ENCODE results near the gene FBXO4.
"Not testable (repeated sequence)": the region's sequence is repeated elsewhere in the genome, so short reads cannot be mapped to it uniquely, and the experiment has no call there.

FBXO4 gene

GRCh38 chr5:41925555-41925951 is 472 bp downstream of the FBXO4 start:
- peak in 1 of 2 donors; percentile 26 for DNase-seq

- no peak for DNase-seq
These were observed 2.5 kb downstream of the FBXO4 start for GRCh38 chr5:41927604-41928003.

- no peak for DNase-seq
These were observed 4.0 kb downstream of the FBXO4 start for GRCh38 chr5:41929035-41929434.

- DNase-seq: no peak
These were observed 7.7 kb downstream of the FBXO4 start for GRCh38 chr5:41932770-41933169.

GRCh38 chr5:41935544-41935943 is 10.5 kb downstream of the FBXO4 start:
- no peak for DNase-seq

GRCh38 chr5:41940641-41941040 is 15.6 kb downstream of the FBXO4 start:
- DNase-seq: no peak

GRCh38 chr5:41945332-41945955 is 20.4 kb downstream of the FBXO4 start:
- DNase-seq: not testable (repeated sequence)

- no peak for DNase-seq
These were observed 26.1 kb downstream of the FBXO4 start for GRCh38 chr5:41951224-41951623.

- DNase-seq: no peak
These were observed 29.2 kb downstream of the FBXO4 start for GRCh38 chr5:41954286-41954685.

GRCh38 chr5:41955432-41956024 is 30.4 kb downstream of the FBXO4 start:
- DNase-seq: no peak

GRCh38 chr5:41956943-41957342 is 31.9 kb downstream of the FBXO4 start:
- DNase-seq: no peak

GRCh38 chr5:41960481-41960880 is 35.4 kb downstream of the FBXO4 start:
- no peak for DNase-seq

GRCh38 chr5:41961736-41962135 is 36.7 kb downstream of the FBXO4 start:
- no peak for DNase-seq

GRCh38 chr5:41962491-41962890 is 37.4 kb downstream of the FBXO4 start:
- no peak for DNase-seq

GRCh38 chr5:41966401-41967105 is 41.5 kb downstream of the FBXO4 start:
- DNase-seq: no peak

- no peak for DNase-seq
These were observed 42.3 kb downstream of the FBXO4 start for GRCh38 chr5:41967401-41967800.

GRCh38 chr5:41968153-41968723 is 43.2 kb downstream of the FBXO4 start:
- DNase-seq: no peak

- DNase-seq: no peak
These were observed 48.0 kb downstream of the FBXO4 start for GRCh38 chr5:41973087-41973486.

- no peak for DNase-seq
These were observed 48.8 kb downstream of the FBXO4 start for GRCh38 chr5:41973887-41974286.

- DNase-seq: no peak
These were observed 53.6 kb downstream of the FBXO4 start for GRCh38 chr5:41978676-41979075.

GRCh38 chr5:41980396-41980795 is 55.3 kb downstream of the FBXO4 start:
- no peak for DNase-seq

GRCh38 chr5:41980870-41981269 is 55.8 kb downstream of the FBXO4 start:
- DNase-seq: no peak

- not testable (repeated sequence) for DNase-seq
These were observed 57.8 kb downstream of the FBXO4 start for GRCh38 chr5:41982858-41983257.

GRCh38 chr5:41983284-41983683 is 58.2 kb downstream of the FBXO4 start:
- no peak for DNase-seq
